Astrocyte (in vitro differentiated cells and primary cell): ENCODE measurements around the gene UBE2L3. TPM values are rescaled to one million over a fixed set of nuclear protein-coding genes. Genes with fewer than 3 reads are reported as not detected.

Experiments
- DNase-seq: peaks from one replicate; pipeline ENCODE4 v3.0.0-alpha.2; 2010; ENCODE audit warnings: low read depth
- FAIRE-seq: peaks from 2 replicates; lab custom pipeline; 2011; peaks lifted over from hg19 to GRCh38; lab: Jason Lieb, UNC
- H2AFZ ChIP-seq: 2 replicates; pipeline ENCODE4 v1.6.0; 2012; ENCODE audit warnings: low read depth, low read length, inconsistent platforms
- H3K27ac ChIP-seq: 2 replicates; pipeline ENCODE4 v1.5.1; 2011; ENCODE audit warnings: low read depth, low read length, inconsistent platforms
- H3K27me3 ChIP-seq: 2 replicates; pipeline ENCODE4 v1.6.0; 2011; ENCODE audit warnings: low read length, inconsistent platforms; ENCODE audit not compliant: insufficient read depth
- H3K36me3 ChIP-seq: 2 replicates; pipeline ENCODE4 v1.5.1; 2011; ENCODE audit warnings: low read length, inconsistent platforms; ENCODE audit not compliant: insufficient read depth
- H3K4me1 ChIP-seq: 2 replicates; pipeline ENCODE4 v1.5.1; 2011; ENCODE audit warnings: low read length, inconsistent platforms; ENCODE audit not compliant: insufficient read depth
- H3K4me2 ChIP-seq: 2 replicates; pipeline ENCODE4 v1.6.0; 2012; ENCODE audit warnings: low read length, inconsistent platforms
- H3K4me3 ChIP-seq: 2 replicates; pipeline ENCODE4 v1.5.1; 2011; ENCODE audit warnings: low read depth, mild to moderate bottlenecking, low read length, inconsistent platforms; ENCODE audit not compliant: insufficient read depth
- H3K79me2 ChIP-seq: 2 replicates; pipeline ENCODE4 v1.6.0; 2012; ENCODE audit warnings: mild to moderate bottlenecking, low read length, inconsistent platforms; ENCODE audit not compliant: insufficient read depth
- H3K9ac ChIP-seq: 2 replicates; pipeline ENCODE4 v1.6.0; 2012; ENCODE audit warnings: mild to moderate bottlenecking, low read length, inconsistent platforms
- H3K9me3 ChIP-seq: 2 replicates; pipeline ENCODE4 v1.5.1; 2012; ENCODE audit warnings: low read depth, mild to moderate bottlenecking, low read length, inconsistent platforms; ENCODE audit not compliant: insufficient read depth
- H4K20me1 ChIP-seq: 2 replicates; pipeline ENCODE4 v1.6.0; 2012; ENCODE audit warnings: low read length, inconsistent platforms; ENCODE audit not compliant: insufficient read depth
- H3K27ac Mint-ChIP-seq: one replicate; pipeline ENCODE4 v1.8.0; 2021; ENCODE audit warnings: mild to moderate bottlenecking, mixed read lengths; ENCODE audit not compliant: unreplicated experiment
- H3K27me3 Mint-ChIP-seq: one replicate; pipeline ENCODE4 v1.8.0; 2021; ENCODE audit warnings: low read depth, mixed read lengths; ENCODE audit not compliant: unreplicated experiment
- H3K36me3 Mint-ChIP-seq: one replicate; pipeline ENCODE4 v1.8.0; 2021; ENCODE audit warnings: low read depth, mixed read lengths; ENCODE audit not compliant: unreplicated experiment
- H3K4me1 Mint-ChIP-seq: one replicate; pipeline ENCODE4 v1.8.0; 2021; ENCODE audit warnings: low read depth, mixed read lengths; ENCODE audit not compliant: unreplicated experiment
- H3K4me3 Mint-ChIP-seq: one replicate; pipeline ENCODE4 v1.8.0; 2021; ENCODE audit warnings: mild to moderate bottlenecking, moderate library complexity, mixed read lengths; ENCODE audit not compliant: unreplicated experiment
- H3K9me3 Mint-ChIP-seq: one replicate; pipeline ENCODE4 v1.8.0; 2021; ENCODE audit warnings: mild to moderate bottlenecking, mixed read lengths; ENCODE audit not compliant: unreplicated experiment
- EZH2 ChIP-seq: IDR thresholded peaks from 2 replicates; pipeline ENCODE4 v1.6.1; 2012; ENCODE audit warnings: mild to moderate bottlenecking, low read length, inconsistent platforms; ENCODE audit not compliant: insufficient read depth
- total RNA-seq: library from RNA; stranded (reverse); gene quantifications from 2 replicates; pipeline ENCODE4 v1.2.1, GENCODE V29; 2021
- TF ChIP-seq, protein P1 (sequence below): IDR thresholded peaks from 2 replicates; pipeline ENCODE4 v1.5.1; 2011; ENCODE audit warnings: low read depth, mild to moderate bottlenecking, inconsistent platforms, low read length, moderate library complexity; ENCODE audit not compliant: insufficient read depth

Gene UBE2L3
- total RNA-seq, 1 donor from 2014 or later: 62.8 TPM

DNA sequence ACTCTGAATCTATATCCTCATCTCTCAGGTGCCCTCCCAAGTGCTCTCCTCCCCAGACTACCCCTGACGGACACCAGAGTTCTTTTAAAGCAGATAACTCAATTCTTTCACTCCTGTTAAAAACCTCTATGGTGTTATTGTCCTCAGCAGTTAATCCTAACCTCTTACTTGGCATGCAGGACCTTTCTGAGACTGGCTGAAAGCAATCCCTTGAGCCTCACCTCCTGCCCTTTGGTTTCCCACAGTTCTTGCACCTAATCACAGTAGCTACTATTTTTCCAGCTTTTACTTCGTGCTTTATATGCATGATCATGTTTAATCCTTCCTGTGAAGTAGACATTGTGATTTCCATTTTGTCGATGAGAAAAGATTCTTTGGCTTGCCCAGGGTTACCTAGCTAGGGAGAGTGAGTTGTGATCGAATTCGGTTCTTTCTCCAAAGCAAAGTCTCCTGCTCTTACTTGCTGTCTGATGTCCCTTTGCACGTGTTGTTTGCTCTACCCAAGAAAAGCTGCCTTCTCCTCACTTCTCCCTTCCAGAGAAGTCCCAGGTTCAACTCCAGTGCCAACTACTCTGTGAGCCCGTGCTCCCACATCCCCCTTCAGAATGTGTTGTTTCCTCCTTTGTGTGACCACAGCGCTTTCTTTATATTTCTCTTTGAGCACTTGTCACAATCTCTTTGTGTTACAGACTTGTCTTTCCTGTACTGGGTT is 2.1 kb downstream of the UBE2L3 start:
- H3K27me3 Mint-ChIP-seq: no peaks in the 10 kb centered on the region
- Histone ChIP-seq H3K4me2 (peak overlapping the region; percentile 92), H2AFZ (no peak overlapping the region), H3K27ac (no peak overlapping the region), H3K9ac (peak overlapping the region; percentile 98), H3K4me1 (peaks cover 22% of the 10 kb centered on the region), H3K4me3 (peak overlapping the region; percentile 35), H3K79me2 (peaks cover 74% of the 10 kb centered on the region), H4K20me1 (peaks cover 67% of the 10 kb centered on the region), H3K27me3 (no peaks in the 10 kb centered on the region), H3K9me3 (no peaks in the 10 kb centered on the region), H3K36me3 (no peaks in the 10 kb centered on the region)
- TF ChIP-seq, protein P1, sequence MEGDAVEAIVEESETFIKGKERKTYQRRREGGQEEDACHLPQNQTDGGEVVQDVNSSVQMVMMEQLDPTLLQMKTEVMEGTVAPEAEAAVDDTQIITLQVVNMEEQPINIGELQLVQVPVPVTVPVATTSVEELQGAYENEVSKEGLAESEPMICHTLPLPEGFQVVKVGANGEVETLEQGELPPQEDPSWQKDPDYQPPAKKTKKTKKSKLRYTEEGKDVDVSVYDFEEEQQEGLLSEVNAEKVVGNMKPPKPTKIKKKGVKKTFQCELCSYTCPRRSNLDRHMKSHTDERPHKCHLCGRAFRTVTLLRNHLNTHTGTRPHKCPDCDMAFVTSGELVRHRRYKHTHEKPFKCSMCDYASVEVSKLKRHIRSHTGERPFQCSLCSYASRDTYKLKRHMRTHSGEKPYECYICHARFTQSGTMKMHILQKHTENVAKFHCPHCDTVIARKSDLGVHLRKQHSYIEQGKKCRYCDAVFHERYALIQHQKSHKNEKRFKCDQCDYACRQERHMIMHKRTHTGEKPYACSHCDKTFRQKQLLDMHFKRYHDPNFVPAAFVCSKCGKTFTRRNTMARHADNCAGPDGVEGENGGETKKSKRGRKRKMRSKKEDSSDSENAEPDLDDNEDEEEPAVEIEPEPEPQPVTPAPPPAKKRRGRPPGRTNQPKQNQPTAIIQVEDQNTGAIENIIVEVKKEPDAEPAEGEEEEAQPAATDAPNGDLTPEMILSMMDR: no peak
- no peak for TF ChIP-seq EZH2
- H3K4me1 Mint-ChIP-seq: peaks cover 38% of the 10 kb centered on the region
- FAIRE-seq: no peak
- no peaks in the 10 kb centered on the region for H3K9me3 Mint-ChIP-seq
- H3K4me3 Mint-ChIP-seq: peak overlapping the region; percentile 96
- peak overlapping the region; percentile 84 for H3K27ac Mint-ChIP-seq
- H3K36me3 Mint-ChIP-seq: peaks cover 2% of the 10 kb centered on the region
- DNase-seq: no peak

DNA sequence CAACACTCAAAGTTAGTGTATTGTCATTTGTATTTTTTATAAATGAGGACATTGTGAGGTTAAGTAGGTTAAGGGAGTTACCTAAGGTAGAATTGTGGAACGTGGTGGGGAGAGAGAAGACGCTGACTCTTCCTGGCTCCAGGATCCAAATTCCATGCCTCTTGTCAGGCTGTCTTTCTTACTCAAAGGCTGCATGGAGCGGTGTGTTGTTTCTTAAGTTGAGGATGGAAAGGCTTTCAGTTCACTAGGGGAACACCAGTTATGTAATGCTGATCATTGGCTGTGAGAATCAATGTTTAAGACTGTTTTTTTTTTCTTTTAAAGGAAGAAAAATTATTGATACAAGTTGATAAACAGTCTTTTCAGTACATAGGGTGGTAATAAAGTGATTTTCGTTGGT is 2.9 kb downstream of the UBE2L3 start:
- Histone ChIP-seq H2AFZ (no peak overlapping the region), H3K4me2 (peak overlapping the region; percentile 92), H3K27ac (no peak overlapping the region), H3K9ac (no peak overlapping the region), H3K4me1 (peaks cover 22% of the 10 kb centered on the region), H3K27me3 (no peaks in the 10 kb centered on the region), H3K36me3 (no peaks in the 10 kb centered on the region), H3K79me2 (peaks cover 81% of the 10 kb centered on the region), H3K4me3 (no peak overlapping the region), H3K9me3 (no peaks in the 10 kb centered on the region), H4K20me1 (peaks cover 75% of the 10 kb centered on the region)
- TF ChIP-seq, protein P1: no peak
- no peak for TF ChIP-seq EZH2
- Mint-ChIP-seq H3K4me1 (peaks cover 38% of the 10 kb centered on the region), H3K27ac (no peak overlapping the region), H3K27me3 (no peaks in the 10 kb centered on the region), H3K36me3 (peaks cover 2% of the 10 kb centered on the region), H3K9me3 (no peaks in the 10 kb centered on the region), H3K4me3 (peak overlapping the region; percentile 96)
- DNase-seq (no peak), FAIRE-seq (no peak)

DNA sequence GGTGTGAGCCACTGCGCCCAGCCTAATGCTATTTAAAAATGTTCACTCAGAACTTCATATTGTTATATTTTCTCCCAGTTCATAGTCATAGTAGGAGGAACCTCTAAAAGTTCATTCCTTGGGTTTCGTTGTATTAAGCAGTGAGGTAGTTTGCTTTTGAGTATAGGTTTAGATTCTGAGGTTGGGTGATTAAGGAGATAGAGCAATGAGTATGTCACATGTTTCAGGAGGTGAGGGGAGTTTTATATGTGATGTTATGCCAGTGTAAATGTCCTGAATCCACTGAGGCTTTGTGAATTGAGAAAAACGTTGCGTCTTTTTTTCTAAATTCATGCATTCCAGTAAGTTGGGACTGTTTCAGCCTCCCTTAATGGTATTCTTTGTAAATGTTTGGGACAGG is 4.2 kb downstream of the UBE2L3 start:
- Histone ChIP-seq H3K4me1 (peaks cover 22% of the 10 kb centered on the region), H3K4me2 (no peak overlapping the region), H3K79me2 (peaks cover 94% of the 10 kb centered on the region), H3K36me3 (no peaks in the 10 kb centered on the region), H4K20me1 (peaks cover 87% of the 10 kb centered on the region), H3K9ac (no peak overlapping the region), H3K27ac (no peak overlapping the region), H3K4me3 (no peak overlapping the region), H3K9me3 (no peaks in the 10 kb centered on the region), H2AFZ (no peak overlapping the region), H3K27me3 (no peaks in the 10 kb centered on the region)
- Mint-ChIP-seq H3K27me3 (no peaks in the 10 kb centered on the region), H3K4me1 (peaks cover 38% of the 10 kb centered on the region), H3K9me3 (no peaks in the 10 kb centered on the region), H3K4me3 (peak overlapping the region; percentile 43), H3K27ac (peak overlapping the region; percentile 6), H3K36me3 (peaks cover 2% of the 10 kb centered on the region)
- FAIRE-seq (no peak), DNase-seq (no peak)
- TF ChIP-seq, protein P1: no peak
- no peak for TF ChIP-seq EZH2
